HCT116 (cell line): Measurements from ENCODE around the gene DPP10. TPM values are rescaled to one million over a fixed set of nuclear protein-coding genes. Genes with fewer than 3 reads are reported as not detected.

ENCODE experiments used
- ATAC-seq: fragments of 200-7000 bp; cut with Tn5 transposase; 2 replicates; pipeline ENCODE4 v1.9.1; 2020; ENCODE audit warnings: mild to moderate bottlenecking, moderate library complexity
- BruUV-seq: library from RNA; stranded (reverse); fragments of 400-500 nt; replicated peaks from 2 replicates; lab custom pipeline; 2021; lab: Mats Ljungman, UMichigan
- CTCF ChIA-PET: fragments of 300-600 bp; sonication (Branson Sonifier 250); formaldehyde crosslinking; loops from one replicate; lab custom pipeline; 2021; ENCODE audit warnings: antibody characterized with exemption; lab: Charles Lee
- POLR2A ChIA-PET: fragments of 300-600, 350-600 bp; sonication (Branson Sonifier 250); formaldehyde crosslinking; loops from one replicate; lab custom pipeline; 2021; ENCODE audit warnings: antibody characterized with exemption; lab: Charles Lee
- RAD21 ChIA-PET, 2 experiments: fragments of 300-600 bp; sonication (Branson Sonifier 250); formaldehyde crosslinking; loops; one replicate each; lab custom pipeline; 2023; ENCODE audit warnings: low total read pairs in 2 of 2; ENCODE audit not compliant: uncharacterized antibody in 2 of 2, unreplicated experiment in 2 of 2, low non-redundant PET in 1 of 2; lab: Charles Lee
- DNase-seq: peaks from one replicate; pipeline ENCODE4 v3.0.0-alpha.2; 2010; ENCODE audit warnings: low read depth, low spot score
- H2AFZ ChIP-seq: fragments of 200-600 bp; shearing (Covaris generic), sonication (generic); 2 replicates; pipeline ENCODE4 v1.6.1; 2017; ENCODE audit warnings: low read depth, mixed run types, mixed read lengths, antibody characterized with exemption, low read length; ENCODE audit not compliant: poor library complexity, severe bottlenecking
- H3K27ac ChIP-seq: 2 replicates; pipeline ENCODE4 v1.5.1; 2012; ENCODE audit warnings: low read depth, low read length
- H3K27me3 ChIP-seq: fragments of 200-600 bp; sonication (generic); 2 replicates; pipeline ENCODE4 v1.6.1; 2016; ENCODE audit warnings: mixed run types, low read length, mixed read lengths; ENCODE audit not compliant: insufficient read depth
- H3K36me3 ChIP-seq, 2 experiments: fragments of 200-500 bp in 1 of 2; fragments of 200-600 bp in 1 of 2; sonication (Bioruptor generic) in 1 of 2; sonication (generic) in 1 of 2; 2 replicates each; pipeline versions ENCODE4 v1.5.1 to v1.6.1; 2014 to 2016; ENCODE audit warnings: low read length in 2 of 2, inconsistent platforms in 1 of 2, mixed read lengths in 1 of 2, mixed run types in 1 of 2; ENCODE audit not compliant: insufficient read depth in 2 of 2, control insufficient read depth in 1 of 2
- H3K4me1 ChIP-seq, 2 experiments: fragments of 200-600 bp in 1 of 2; sonication (generic) in 1 of 2; 2 replicates each; pipeline versions ENCODE4 v1.5.1 to v1.6.1; 2012 to 2017; ENCODE audit warnings: low read length in 2 of 2, inconsistent platforms in 1 of 2, mild to moderate bottlenecking in 1 of 2, mixed read lengths in 1 of 2, mixed run types in 1 of 2, moderate library complexity in 1 of 2; ENCODE audit not compliant: insufficient read depth in 2 of 2, control insufficient read depth in 1 of 2
- H3K4me2 ChIP-seq: fragments of 200-600 bp; sonication (generic); 2 replicates; pipeline ENCODE4 v1.6.1; 2017; ENCODE audit warnings: mixed run types, low read length, mixed read lengths
- H3K4me3 ChIP-seq, 2 experiments: fragments of 200-600 bp in 1 of 2; sonication (generic) in 1 of 2; replicated peaks in 1 of 2; 2 replicates each; pipeline ENCODE4 v1.5.1; 2011 to 2016; ENCODE audit warnings: low read length in 2 of 2, control low read depth in 1 of 2, low read depth in 1 of 2, mild to moderate bottlenecking in 1 of 2, mixed read lengths in 1 of 2, mixed run types in 1 of 2
- H3K79me2 ChIP-seq: fragments of 200-600 bp; sonication (generic); 2 replicates; pipeline ENCODE4 v1.6.1; 2017; ENCODE audit warnings: mild to moderate bottlenecking, mixed run types, low read length, moderate library complexity, mixed read lengths; ENCODE audit not compliant: insufficient read depth
- H3K9ac ChIP-seq: fragments of 200-600 bp; sonication (generic); 2 replicates; pipeline ENCODE4 v1.6.1; 2016; ENCODE audit warnings: low read length, mixed read lengths
- H3K9me2 ChIP-seq: fragments of 200-600 bp; sonication (generic), shearing (Covaris generic); 2 replicates; pipeline ENCODE4 v1.6.1; 2017; ENCODE audit warnings: mixed run types, mild to moderate bottlenecking, moderate library complexity; ENCODE audit not compliant: insufficient read depth
- H3K9me3 ChIP-seq, 2 experiments: fragments of 200-500 bp in 1 of 2; fragments of 200-600 bp in 1 of 2; sonication (Bioruptor generic) in 1 of 2; sonication (generic) in 1 of 2; 2 replicates each; pipeline ENCODE4 v1.6.1; 2014 to 2017; ENCODE audit warnings: low read length in 2 of 2, mixed read lengths in 2 of 2, inconsistent platforms in 1 of 2, low read depth in 1 of 2, mild to moderate bottlenecking in 1 of 2, mixed run types in 1 of 2, moderate library complexity in 1 of 2; ENCODE audit not compliant: control insufficient read depth in 1 of 2, insufficient read depth in 1 of 2
- H4K20me1 ChIP-seq: fragments of 200-600 bp; sonication (generic), shearing (Covaris generic); 2 replicates; pipeline ENCODE4 v1.6.1; 2017; ENCODE audit warnings: mixed run types, mild to moderate bottlenecking, moderate library complexity; ENCODE audit not compliant: insufficient read depth
- CTCF ChIP-seq, 3 experiments: fragments of 200-600 bp in 1 of 3; sonication (generic) in 1 of 3; IDR thresholded peaks in 2 of 3; conservative IDR thresholded peaks in 1 of 3; 2 replicates each; pipeline ENCODE4 v1.5.1; 2012 to 2017; ENCODE audit warnings: low read depth in 2 of 3, low read length in 2 of 3, antibody characterized with exemption in 1 of 3, borderline replicate concordance in 1 of 3, control low read depth in 1 of 3, mild to moderate bottlenecking in 1 of 3, mixed read lengths in 1 of 3, mixed run types in 1 of 3, moderate library complexity in 1 of 3; ENCODE audit not compliant: insufficient read depth in 1 of 3
- EGR1 ChIP-seq: IDR thresholded peaks from 2 replicates; pipeline ENCODE4 v1.6.1; 2012; ENCODE audit warnings: low read depth
- ELF1 ChIP-seq: IDR thresholded peaks from 2 replicates; pipeline ENCODE4 v1.6.1; 2012; ENCODE audit warnings: low read depth, borderline replicate concordance
- EZH2 ChIP-seq: fragments of 200-600 bp; sonication (generic); IDR thresholded peaks from 2 replicates; pipeline ENCODE4 v1.6.1; 2017; ENCODE audit warnings: antibody characterized with exemption, mixed run types
- FOSL1 ChIP-seq: IDR thresholded peaks from 2 replicates; pipeline ENCODE4 v1.6.1; 2012; ENCODE audit warnings: low read depth
- JUND ChIP-seq: IDR thresholded peaks from 2 replicates; pipeline ENCODE4 v1.6.1; 2012
- POLR2AphosphoS5 ChIP-seq: IDR thresholded peaks from 2 replicates; pipeline ENCODE4 v1.6.1; 2011; ENCODE audit warnings: mild to moderate bottlenecking, low read depth, low read length, moderate library complexity
- SIN3A ChIP-seq: IDR thresholded peaks from 2 replicates; pipeline ENCODE4 v1.6.1; 2012; ENCODE audit warnings: low read depth
- TCF7L2 ChIP-seq: IDR thresholded peaks from 2 replicates; pipeline ENCODE4 v1.7.0; 2011; ENCODE audit warnings: borderline replicate concordance, inconsistent platforms; ENCODE audit not compliant: insufficient read depth, insufficient read length; ENCODE audit errors: extremely low read depth
- ZBTB33 ChIP-seq: IDR thresholded peaks from 2 replicates; pipeline ENCODE4 v1.6.1; 2011; ENCODE audit warnings: mild to moderate bottlenecking, low read length, moderate library complexity; ENCODE audit not compliant: insufficient replicate concordance; ENCODE audit errors: extremely low read depth
- ZFX ChIP-seq: fragments of 450-650 bp; IDR thresholded peaks from 2 replicates; pipeline ENCODE4 v1.6.1; 2017
- intact Hi-C: fragments of 100-400 bp; cut with micrococcal nuclease; formaldehyde crosslinking; loops from 2 replicates; pipeline ENCODE4 v1.10.0; 2022
- total RNA-seq: library from RNA; stranded (reverse); gene quantifications from one replicate; pipeline ENCODE4 v1.2.1, GENCODE V29; 2021; ENCODE audit not compliant: unreplicated experiment
- TF ChIP-seq, protein P1 (sequence below): IDR thresholded peaks from 2 replicates; pipeline ENCODE4 v1.6.1; 2012
- TF ChIP-seq, protein P2 (sequence below): IDR thresholded peaks from 2 replicates; pipeline ENCODE4 v1.6.1; 2012; ENCODE audit warnings: low read depth

Gene DPP10
- total RNA-seq, 1 experiment from 2014 or later = not detected

GRCh38 chr2:115183144-115183543, 740.7 kb downstream of the DPP10 start:
- no peak overlapping the region for H3K4me2 ChIP-seq
- H3K27me3 ChIP-seq = no peaks in the 10 kb centered on the region
- DNase-seq (no peak), ATAC-seq (no peak)
- ChIA-PET POLR2A (no interaction called here), CTCF (no interaction called here), RAD21 (no interaction called here)
- H3K36me3 ChIP-seq = no peaks in the 10 kb centered on the region
- no peaks in the 10 kb centered on the region for H3K4me1 ChIP-seq
- intact Hi-C loops = no loop called here
- no peak for TF ChIP-seq EZH2
- no peak for TF ChIP-seq JUND
- no peak for TF ChIP-seq EGR1
- TF ChIP-seq CTCF (IDR thresholded peaks at IDR 0.05 in 2 of 3, conservative IDR thresholded peaks at IDR 0.05 in 1 of 3; ENCODE audit: borderline replicate concordance in 1 of 3, insufficient read depth in 1 of 3, low read depth in 2 of 3, low read length in 2 of 3) = no peak
- TF ChIP-seq POLR2AphosphoS5 = no peak
- no peak for TF ChIP-seq SIN3A
- no peak overlapping the region for H3K9ac ChIP-seq
- no TSS peak for BruUV-seq
- no peaks in the 10 kb centered on the region for H3K79me2 ChIP-seq
- no peak overlapping the region for H3K4me3 ChIP-seq
- peaks cover 15 to 28% of the 10 kb centered on the region in 2 experiments; a peak in 2 of 4 replicates for H3K9me3 ChIP-seq
- no peak overlapping the region for H3K27ac ChIP-seq
- H2AFZ ChIP-seq = no peak overlapping the region
- no peaks in the 10 kb centered on the region for H4K20me1 ChIP-seq
- no peaks in the 10 kb centered on the region for H3K9me2 ChIP-seq

DNA sequence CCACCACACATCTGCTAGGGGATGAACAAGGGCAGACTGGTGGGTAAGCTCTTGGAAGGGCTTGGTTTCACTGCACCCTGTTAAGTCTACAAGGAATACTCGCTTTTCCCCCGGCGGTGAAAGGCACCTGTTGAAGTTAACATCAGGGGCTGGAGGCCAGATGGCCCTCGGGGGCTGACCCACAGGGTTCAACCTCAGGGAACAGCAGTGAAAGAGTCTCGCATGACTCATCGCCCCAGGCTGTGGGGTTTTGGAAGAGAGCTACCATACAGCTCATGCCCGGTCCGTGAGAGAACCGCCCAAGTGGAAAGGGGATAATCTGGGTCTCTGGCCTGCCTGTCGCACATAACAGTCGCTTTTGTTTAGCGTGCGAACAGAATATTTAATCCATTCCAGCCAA, 748.0 kb downstream of the DPP10 start:
- no peak overlapping the region for H3K9ac ChIP-seq
- POLR2A ChIA-PET = no interaction called here
- ATAC-seq = no peak
- TF ChIP-seq ZFX = no peak
- TF ChIP-seq ELF1 = no peak
- no peak for TF ChIP-seq SIN3A
- TF ChIP-seq, protein P1, sequence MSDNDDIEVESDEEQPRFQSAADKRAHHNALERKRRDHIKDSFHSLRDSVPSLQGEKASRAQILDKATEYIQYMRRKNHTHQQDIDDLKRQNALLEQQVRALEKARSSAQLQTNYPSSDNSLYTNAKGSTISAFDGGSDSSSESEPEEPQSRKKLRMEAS = no peak
- TF ChIP-seq EGR1 = no peak
- TF ChIP-seq, protein P2, sequence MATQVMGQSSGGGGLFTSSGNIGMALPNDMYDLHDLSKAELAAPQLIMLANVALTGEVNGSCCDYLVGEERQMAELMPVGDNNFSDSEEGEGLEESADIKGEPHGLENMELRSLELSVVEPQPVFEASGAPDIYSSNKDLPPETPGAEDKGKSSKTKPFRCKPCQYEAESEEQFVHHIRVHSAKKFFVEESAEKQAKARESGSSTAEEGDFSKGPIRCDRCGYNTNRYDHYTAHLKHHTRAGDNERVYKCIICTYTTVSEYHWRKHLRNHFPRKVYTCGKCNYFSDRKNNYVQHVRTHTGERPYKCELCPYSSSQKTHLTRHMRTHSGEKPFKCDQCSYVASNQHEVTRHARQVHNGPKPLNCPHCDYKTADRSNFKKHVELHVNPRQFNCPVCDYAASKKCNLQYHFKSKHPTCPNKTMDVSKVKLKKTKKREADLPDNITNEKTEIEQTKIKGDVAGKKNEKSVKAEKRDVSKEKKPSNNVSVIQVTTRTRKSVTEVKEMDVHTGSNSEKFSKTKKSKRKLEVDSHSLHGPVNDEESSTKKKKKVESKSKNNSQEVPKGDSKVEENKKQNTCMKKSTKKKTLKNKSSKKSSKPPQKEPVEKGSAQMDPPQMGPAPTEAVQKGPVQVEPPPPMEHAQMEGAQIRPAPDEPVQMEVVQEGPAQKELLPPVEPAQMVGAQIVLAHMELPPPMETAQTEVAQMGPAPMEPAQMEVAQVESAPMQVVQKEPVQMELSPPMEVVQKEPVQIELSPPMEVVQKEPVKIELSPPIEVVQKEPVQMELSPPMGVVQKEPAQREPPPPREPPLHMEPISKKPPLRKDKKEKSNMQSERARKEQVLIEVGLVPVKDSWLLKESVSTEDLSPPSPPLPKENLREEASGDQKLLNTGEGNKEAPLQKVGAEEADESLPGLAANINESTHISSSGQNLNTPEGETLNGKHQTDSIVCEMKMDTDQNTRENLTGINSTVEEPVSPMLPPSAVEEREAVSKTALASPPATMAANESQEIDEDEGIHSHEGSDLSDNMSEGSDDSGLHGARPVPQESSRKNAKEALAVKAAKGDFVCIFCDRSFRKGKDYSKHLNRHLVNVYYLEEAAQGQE = no peak
- no peak for TF ChIP-seq TCF7L2
- TF ChIP-seq ZBTB33 = no peak
- no peak for TF ChIP-seq FOSL1

More for the DNA sequence above, 748.0 kb downstream of the DPP10 start:
- H3K9me3 ChIP-seq = peaks cover 0 to 14% of the 10 kb centered on the region in 2 experiments; a peak in 2 of 4 replicates
- DNase-seq = no peak
- CTCF ChIA-PET = no interaction called here
- H3K4me2 ChIP-seq = no peak overlapping the region
- intact Hi-C loops = no loop called here
- H2AFZ ChIP-seq = no peak overlapping the region
- H3K9me2 ChIP-seq = no peaks in the 10 kb centered on the region
- RAD21 ChIA-PET = no interaction called here
- no peaks in the 10 kb centered on the region for H4K20me1 ChIP-seq
- no peaks in the 10 kb centered on the region for H3K4me1 ChIP-seq
- no peaks in the 10 kb centered on the region for H3K36me3 ChIP-seq
- BruUV-seq = no TSS peak
- no peaks in the 10 kb centered on the region for H3K79me2 ChIP-seq
- no peaks in the 10 kb centered on the region for H3K27me3 ChIP-seq
- H3K4me3 ChIP-seq = no peak overlapping the region
- no peak overlapping the region for H3K27ac ChIP-seq
